Lower lobe of right lung (tissue), 2 donors: ENCODE data around the gene AAK1. TPM values are rescaled to one million over a fixed set of nuclear protein-coding genes. Genes with fewer than 3 reads are reported as not detected.

Source experiments
- ATAC-seq, 2 donors: fragments of 200-7000 bp; cut with Tn5 transposase; one replicate each; pipeline ENCODE4 v1.9.1; 2020 to 2022; ENCODE audit warnings: mild to moderate bottlenecking in 2 of 2, moderate library complexity in 2 of 2
- DNase-seq: peaks from one replicate; pipeline ENCODE4 v3.0.0-alpha.2; 2020
- H3K27ac ChIP-seq: fragments of 200-600 bp; one replicate; pipeline ENCODE4 v1.8.0; 2022
- H3K27me3 ChIP-seq: fragments of 200-600 bp; one replicate; pipeline ENCODE4 v1.8.0; 2022; ENCODE audit warnings: low read depth
- H3K36me3 ChIP-seq: fragments of 200-600 bp; one replicate; pipeline ENCODE4 v1.8.0; 2022; ENCODE audit warnings: mild to moderate bottlenecking
- H3K4me1 ChIP-seq: fragments of 200-600 bp; one replicate; pipeline ENCODE4 v1.8.0; 2022
- H3K4me3 ChIP-seq: fragments of 200-600 bp; one replicate; pipeline ENCODE4 v1.8.0; 2022; ENCODE audit warnings: mild to moderate bottlenecking
- H3K9me3 ChIP-seq: fragments of 200-600 bp; one replicate; pipeline ENCODE4 v1.8.0; 2022
- CTCF ChIP-seq: fragments of 200-600 bp; IDR thresholded peaks from one replicate; pipeline ENCODE4 v1.8.0; 2022; ENCODE audit warnings: antibody characterized with exemption, mild to moderate bottlenecking
- intact Hi-C: fragments of 100-400 bp; cut with DNase I; formaldehyde crosslinking; loops from one replicate; pipeline ENCODE4 v1.11.0; 2022
- total RNA-seq: library from RNA; stranded (reverse); fragmentation: NEBNext Ultra II Directional; extraction: Animal tissue kit (Norgen Biotek cat#: 25700); gene quantifications from one replicate; pipeline ENCODE4 v1.2.1, GENCODE V29; 2021
- donor health status: DM: no; HTN: yes; CAD: no; lungs with severe emphysema.

The AAK1 gene
- total RNA-seq, 1 donor from 2014 or later = 73.3 TPM

DNA sequence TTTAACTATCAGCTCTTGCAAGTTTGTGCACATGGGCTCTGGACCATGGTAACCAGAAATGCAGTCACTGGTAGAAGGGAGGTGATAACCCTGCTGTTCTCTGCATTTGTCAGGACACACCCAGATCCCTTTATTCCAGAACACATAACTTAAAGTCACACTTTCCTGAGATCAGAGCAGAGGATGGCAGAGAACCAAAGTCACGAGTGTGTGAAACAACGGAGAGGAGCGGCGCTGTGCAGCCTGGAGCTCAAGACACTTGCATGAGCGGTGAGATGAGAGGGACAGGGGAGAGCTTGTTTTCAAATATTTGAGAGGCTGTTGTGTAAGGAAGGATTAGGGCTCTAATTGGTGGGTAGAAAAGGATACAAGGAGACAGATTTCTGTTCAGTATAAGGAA is 43.3 kb upstream of the AAK1 start:
- H3K9me3 ChIP-seq = no peaks in the 10 kb centered on the region
- H3K27ac ChIP-seq = no peak overlapping the region
- H3K4me3 ChIP-seq = no peak overlapping the region
- no peak for DNase-seq
- ATAC-seq = peak; percentile 49 to 52
- TF ChIP-seq CTCF = no peak
- peaks cover 18% of the 10 kb centered on the region for H3K4me1 ChIP-seq
- no peaks in the 10 kb centered on the region for H3K36me3 ChIP-seq
- no peaks in the 10 kb centered on the region for H3K27me3 ChIP-seq
- intact Hi-C loops = no loop called here

DNA sequence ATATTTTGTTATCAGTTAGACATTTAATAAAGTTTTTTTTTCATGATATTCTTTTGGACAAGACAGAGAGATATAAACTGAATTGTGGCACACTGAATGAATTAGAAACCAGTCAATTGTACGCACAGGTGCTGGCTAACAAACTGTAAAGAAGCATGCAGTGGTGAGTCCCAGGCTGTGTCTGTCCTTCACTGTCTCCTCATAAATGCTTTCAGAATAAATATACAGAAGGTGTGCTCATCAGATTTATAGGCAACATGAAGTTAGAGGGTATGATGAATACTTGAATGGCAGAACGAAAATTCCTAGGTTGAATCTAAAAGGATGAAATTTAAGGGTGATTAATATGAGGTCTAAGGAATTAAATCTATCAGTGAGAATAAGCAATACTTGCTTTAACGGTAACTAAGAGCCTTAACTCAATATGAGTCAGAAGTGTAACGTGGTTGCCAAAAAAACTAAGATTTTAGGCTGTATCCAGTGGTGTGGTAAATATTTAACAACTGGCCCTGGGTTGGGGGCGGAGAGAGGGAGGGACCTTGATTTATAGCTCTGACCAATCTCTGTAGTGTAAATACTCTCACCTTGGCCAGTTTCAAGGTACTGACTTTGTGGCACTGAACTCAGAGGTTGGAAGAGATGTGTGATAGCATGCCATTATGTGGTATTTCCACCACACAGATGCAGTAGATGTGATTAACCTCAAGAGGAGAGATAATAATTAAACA is 41.9 kb upstream of the AAK1 start:
- Histone ChIP-seq H3K9me3 (no peaks in the 10 kb centered on the region), H3K4me3 (no peak overlapping the region), H3K4me1 (peaks cover 18% of the 10 kb centered on the region), H3K36me3 (no peaks in the 10 kb centered on the region), H3K27me3 (no peaks in the 10 kb centered on the region), H3K27ac (no peak overlapping the region)
- intact Hi-C loops = no loop called here
- TF ChIP-seq CTCF = no peak
- peak in 1 of 2 donors; percentile 55 for ATAC-seq
- no peak for DNase-seq

DNA sequence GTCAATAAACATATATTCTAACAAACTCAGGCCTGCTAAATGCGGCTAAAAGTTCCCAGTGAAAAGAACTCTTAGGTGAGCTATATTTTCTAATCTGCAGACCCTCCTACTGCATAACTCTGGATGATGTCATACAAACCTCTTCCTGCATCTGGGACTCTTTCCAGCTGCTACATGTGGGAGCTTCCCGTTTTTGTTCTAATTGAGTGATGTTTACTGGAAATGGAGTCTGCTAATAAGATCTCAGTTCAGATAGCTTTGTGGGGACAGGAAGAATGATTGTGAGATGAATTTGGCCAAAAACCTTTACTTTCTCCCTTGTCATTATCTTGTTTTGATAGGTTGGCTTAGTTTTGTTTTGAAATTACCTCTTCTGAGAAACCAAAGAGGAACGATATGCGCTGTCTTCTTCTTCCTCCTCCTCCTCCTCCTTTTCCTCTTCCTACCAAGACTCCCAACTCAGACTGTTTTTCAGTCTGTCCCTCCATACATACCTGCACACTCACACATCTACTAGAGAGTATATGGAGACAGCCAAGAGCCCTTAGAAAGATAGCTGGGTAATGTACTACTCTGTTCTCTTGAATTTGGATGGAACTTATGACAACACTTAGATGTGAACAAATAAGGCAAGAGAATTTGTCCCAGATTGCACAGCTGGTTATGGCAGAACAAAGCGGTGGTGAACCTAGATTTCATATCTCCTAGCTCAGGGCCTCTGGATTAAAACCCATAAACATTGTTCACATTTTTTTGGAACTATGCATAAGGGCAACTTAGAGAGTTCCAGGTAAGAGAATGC is 39.8 kb upstream of the AAK1 start:
- Histone ChIP-seq H3K4me1 (peaks cover 18% of the 10 kb centered on the region), H3K27ac (peak overlapping the region; percentile 48), H3K27me3 (no peaks in the 10 kb centered on the region), H3K9me3 (no peaks in the 10 kb centered on the region), H3K36me3 (no peaks in the 10 kb centered on the region), H3K4me3 (peak overlapping the region; percentile 20)
- ATAC-seq = peak; percentile 47 to 78
- intact Hi-C loops = no loop called here
- no peak for TF ChIP-seq CTCF
- no peak for DNase-seq

DNA sequence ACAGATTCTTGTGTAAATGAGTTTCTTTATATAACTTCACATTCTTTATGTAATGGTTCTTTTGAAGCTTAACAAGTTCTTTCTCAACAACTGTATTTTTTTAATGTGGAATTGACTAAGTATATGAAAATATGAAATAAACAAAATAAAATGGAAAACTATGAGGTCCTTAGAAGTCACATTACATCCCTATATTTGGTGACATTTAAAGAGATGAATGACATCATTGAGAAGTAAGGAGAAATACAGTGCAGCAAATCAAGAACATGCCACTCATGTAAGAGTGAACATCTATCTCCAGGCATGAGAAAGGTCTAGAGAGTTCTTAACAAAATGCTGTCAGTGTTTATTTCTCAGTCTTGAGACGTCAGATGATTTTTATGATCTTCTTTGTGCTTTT is 39.0 kb upstream of the AAK1 start:
- DNase-seq = no peak
- H3K4me1 ChIP-seq = peaks cover 18% of the 10 kb centered on the region
- H3K4me3 ChIP-seq = no peak overlapping the region
- TF ChIP-seq CTCF = no peak
- ATAC-seq = no peak
- H3K9me3 ChIP-seq = no peaks in the 10 kb centered on the region
- no peak overlapping the region for H3K27ac ChIP-seq
- H3K27me3 ChIP-seq = no peaks in the 10 kb centered on the region
- H3K36me3 ChIP-seq = no peaks in the 10 kb centered on the region
- intact Hi-C loops = no loop called here

GRCh38 chr2:69680001-69680675 is 36.6 kb upstream of the AAK1 start:
- no peaks in the 10 kb centered on the region for H3K36me3 ChIP-seq
- H3K4me3 ChIP-seq = no peak overlapping the region
- no peak for DNase-seq
- no peaks in the 10 kb centered on the region for H3K9me3 ChIP-seq
- no peaks in the 10 kb centered on the region for H3K27me3 ChIP-seq
- intact Hi-C loops = no loop called here
- no peak overlapping the region for H3K27ac ChIP-seq
- peaks cover 18% of the 10 kb centered on the region for H3K4me1 ChIP-seq
- no peak for ATAC-seq
- TF ChIP-seq CTCF = no peak
